GM19397 (cell line): ENCODE results near the gene GAS2L1.

Source experiments
- ATAC-seq: cut with Tn5 transposase; IDR thresholded peaks from one replicate; pipeline ENCODE4 v1.9.1; 2021; ENCODE audit warnings: mild to moderate bottlenecking, moderate library complexity; ENCODE audit not compliant: unreplicated experiment

GAS2L1 gene

GRCh38 chr22:29308791-29309262 is 2.4 kb downstream of the GAS2L1 start:
- ATAC-seq = no peak

DNA sequence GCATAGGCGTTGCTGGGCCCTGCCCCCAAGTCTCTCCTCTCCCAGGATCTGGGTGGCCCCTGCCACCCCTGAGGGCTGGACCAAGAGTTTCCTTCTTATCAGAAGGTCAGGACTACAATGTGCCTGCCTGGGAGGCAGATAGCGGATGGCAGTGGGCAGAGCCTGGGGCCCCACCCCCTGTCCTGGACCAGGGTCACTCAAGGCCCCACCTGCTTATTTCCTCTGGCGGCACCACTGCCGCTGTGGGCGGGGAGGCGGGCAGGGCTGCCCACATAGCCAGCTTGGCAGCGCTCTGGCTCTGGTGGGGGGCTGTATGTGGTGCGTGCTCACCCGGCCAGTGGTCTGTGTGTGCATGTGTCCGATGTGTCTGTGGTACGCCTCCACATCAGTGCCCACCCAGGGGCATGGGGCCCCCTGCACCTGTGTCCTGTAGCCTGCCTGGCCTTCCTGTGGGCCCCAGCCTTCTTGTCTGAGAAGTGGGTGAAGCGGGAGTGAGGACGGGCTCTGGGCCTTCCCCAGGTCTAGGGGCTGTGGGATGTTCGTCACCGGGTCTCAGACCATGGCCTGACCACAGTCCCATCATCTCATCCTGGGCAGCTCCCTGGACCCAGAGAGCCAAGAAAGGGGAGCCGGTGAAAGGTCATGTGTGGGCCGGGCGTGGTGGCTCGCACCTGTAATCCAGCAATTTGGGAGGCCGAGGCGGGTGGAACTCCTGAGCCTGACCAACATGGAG is 3.0 kb downstream of the GAS2L1 start:
- no peak for ATAC-seq

GRCh38 chr22:29310065-29310862 is 3.8 kb downstream of the GAS2L1 start:
- no peak for ATAC-seq

- ATAC-seq = no peak
These were observed 4.5 kb downstream of the GAS2L1 start for GRCh38 chr22:29310863-29311339.

DNA sequence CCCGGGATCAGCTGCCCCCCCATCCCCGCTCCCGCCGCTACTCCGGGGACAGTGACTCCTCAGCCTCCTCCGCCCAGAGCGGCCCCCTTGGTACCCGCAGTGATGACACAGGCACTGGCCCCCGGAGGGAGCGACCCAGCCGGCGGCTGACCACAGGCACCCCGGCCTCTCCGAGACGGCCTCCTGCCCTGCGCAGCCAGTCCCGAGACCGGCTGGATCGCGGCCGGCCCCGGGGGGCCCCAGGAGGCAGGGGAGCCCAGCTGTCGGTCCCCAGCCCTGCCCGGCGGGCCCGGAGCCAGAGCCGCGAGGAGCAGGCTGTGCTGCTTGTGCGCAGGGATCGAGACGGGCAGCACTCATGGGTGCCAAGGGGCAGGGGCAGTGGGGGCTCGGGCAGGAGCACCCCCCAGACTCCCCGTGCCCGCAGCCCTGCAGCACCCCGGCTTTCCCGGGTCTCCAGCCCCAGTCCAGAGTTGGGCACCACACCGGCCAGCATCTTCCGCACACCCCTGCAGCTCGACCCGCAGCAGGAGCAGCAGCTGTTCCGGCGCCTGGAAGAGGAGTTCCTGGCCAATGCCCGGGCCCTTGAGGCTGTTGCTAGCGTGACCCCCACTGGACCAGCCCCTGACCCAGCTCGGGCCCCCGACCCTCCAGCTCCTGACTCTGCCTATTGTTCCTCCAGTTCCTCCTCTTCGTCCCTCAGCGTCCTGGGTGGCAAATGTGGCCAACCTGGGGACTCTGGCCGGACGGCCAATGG is 5.2 kb downstream of the GAS2L1 start:
- ATAC-seq = no peak

DNA sequence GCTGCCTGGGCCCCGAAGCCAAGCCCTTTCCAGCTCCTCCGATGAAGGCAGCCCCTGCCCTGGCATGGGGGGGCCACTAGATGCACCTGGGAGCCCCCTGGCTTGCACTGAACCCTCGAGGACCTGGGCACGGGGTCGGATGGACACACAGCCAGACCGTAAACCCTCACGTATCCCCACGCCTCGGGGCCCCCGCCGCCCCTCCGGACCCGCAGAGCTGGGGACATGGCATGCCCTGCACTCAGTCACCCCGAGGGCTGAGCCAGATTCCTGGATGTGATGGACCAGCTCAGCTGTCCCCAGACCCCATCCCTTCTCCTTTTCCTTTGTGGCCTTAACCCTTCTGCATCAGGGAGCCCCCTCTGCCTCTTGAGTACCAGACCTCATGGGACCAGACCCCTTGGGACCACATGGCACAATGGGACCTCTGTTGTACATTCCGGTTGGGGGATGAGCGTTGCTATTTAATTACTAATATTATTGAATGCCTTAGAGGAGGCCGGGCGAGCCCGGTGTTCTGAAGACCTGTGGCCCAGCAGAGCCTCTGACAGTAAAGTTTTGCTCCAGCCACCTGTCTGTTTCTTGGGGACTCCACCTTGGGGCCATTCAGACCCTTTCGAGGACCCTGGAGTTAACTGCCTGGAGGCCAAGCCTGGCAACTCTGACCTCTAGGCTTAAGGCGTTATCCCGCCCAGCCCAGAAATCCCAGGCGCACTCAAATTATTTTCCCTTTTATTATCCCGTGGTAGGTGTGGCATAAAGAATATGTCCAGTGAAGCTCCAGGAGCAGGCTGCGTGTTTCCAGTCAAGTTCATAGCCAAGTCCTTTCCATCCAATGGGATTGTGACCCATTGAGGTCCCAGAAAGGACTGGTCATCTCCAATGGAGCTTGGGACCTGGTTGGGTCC is 6.0 kb downstream of the GAS2L1 start:
- no peak for ATAC-seq

DNA sequence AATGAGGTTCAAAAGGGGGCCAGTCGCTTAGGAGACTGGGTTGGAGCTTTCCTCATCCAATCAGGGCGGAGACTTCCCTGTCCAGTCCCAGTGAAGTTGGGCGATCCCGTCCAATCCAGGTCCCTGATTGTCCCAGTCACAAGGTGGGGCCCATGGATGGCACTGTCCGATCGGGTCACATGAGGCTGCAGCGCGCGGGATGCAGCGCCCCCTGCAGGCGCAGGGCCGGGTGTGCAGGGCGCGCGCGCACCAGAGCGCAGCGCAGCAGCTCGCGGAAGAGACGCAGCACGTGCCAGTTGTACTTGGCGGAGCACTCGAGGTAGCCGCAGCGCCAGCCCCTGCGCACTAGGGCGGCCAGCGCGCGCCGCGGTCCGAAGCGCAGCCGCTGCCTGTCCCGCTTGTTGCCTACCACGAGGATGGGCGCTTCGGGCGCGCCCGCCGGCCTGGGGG is 6.7 kb downstream of the GAS2L1 start:
- ATAC-seq = no peak

DNA sequence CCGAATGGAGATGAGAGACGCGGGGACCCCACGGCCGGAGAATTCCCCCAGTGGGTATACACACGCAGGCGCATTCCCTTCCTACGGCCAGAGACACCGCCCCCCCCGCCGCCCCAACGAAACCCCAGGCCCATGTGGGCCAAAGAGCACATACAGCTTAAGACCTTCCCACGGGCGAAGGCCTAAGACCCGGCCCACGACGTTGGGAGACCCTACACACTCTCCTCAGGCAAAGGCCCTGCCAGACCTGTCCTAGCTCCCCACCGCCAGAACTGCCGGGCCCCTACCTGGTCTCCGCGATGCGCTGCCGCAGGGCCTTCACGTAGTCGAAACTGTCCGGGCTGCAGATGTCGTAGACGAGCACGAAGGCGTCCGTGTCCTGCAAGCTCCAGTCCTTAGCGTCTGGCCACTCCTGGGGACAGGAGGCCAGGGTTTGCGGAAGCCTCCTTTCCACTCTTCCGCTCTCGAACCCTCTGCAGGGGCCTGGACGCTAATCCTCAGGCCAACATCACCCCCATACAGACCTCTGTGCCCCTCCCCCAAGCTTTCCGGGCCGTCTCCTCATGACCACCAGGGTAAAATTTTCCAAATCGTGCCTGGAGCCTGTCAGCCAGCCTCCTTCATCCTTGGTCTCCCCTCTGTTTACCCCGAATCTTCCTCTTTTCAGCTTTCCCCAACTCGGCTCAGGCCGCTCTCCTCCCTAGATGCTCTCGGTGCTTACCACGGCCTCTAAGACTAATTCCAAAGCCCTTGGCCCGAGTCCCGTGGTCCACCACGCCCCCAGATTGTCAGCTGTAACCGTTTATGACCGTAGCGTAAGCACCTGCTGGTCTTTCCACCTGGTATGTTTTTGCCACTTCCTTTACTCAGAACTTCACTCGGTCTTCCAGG is 7.4 kb downstream of the GAS2L1 start:
- no peak for ATAC-seq

GRCh38 chr22:29314537-29315285 is 8.3 kb downstream of the GAS2L1 start:
- ATAC-seq = no peak

- ATAC-seq = no peak
These were observed 9.1 kb downstream of the GAS2L1 start, which contains the start of gene RASL10A for GRCh38 chr22:29315286-29316140. Gene RASL10A (minus strand): TSS chr22:29315697. CDS start chr22:29315246, 451 bp downstream.

- no peak for ATAC-seq
These were observed 9.8 kb downstream of the GAS2L1 start for GRCh38 chr22:29316141-29316828.

DNA sequence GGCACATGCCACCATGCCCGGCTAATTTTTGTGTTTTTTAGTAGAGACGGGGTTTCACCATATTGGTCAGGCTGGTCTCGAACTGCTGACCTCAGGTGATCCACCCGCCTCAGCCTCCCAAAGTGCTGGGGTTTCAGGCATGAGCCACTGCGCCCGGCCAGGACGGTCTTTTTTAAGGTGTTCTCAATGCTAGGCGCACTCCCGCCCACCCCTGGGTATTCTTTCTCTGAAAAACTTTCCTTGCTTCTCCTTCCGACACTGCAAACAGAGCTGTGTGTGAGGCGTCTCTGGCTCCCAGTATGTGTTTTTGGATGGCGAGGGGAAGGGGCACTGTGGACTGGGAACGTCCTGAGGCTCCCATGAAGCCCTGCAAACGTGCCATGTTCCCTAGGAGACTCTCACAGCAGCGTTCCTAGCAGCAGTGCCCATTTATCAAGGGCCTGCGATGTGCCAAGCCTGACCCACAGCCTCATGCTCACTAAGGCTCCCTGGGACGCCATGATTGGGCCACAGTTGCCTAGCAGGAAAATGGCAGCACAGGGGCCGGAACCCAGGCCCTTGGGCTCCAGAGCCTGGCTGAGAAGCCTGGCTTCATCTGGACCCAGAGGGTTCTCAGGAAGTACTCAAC is 11.5 kb downstream of the GAS2L1 start:
- no peak for ATAC-seq

DNA sequence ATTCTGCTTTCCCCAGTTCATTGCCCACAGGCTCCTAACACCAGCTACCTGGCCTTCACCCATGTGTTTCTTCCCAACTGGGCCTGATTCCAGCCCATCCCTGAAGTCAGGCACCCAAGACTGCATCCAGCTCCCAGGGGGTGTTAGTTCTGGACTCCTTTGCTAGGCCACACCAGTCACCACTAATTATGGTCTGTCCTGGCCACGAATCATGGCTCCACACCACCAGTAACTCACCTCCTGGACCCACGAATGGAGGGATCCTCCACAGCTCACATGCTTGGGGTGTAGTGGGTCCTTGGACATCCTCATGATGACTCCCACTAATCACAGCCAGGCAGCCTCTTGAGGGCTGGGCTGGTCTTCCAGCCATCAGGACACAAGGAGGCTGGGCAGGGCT is 12.6 kb downstream of the GAS2L1 start:
- ATAC-seq = no peak

DNA sequence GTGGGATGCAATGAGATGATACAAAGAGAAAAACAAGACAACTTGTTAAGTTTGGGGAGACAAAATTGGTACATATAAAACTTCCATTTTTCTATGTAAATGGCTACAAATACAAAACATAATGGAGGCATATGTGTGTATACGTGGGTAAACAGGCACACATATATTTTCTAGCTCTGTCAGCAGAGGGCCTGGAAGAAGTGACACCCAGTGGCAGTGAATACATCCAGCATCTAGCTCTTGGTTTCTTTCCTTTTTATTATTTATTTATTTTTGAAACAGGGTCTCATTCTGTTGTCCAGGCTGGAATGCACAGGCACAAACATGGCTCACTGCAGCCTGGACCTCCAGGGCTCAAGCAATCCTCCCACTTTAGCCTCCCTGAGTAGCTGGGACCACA is 14.1 kb downstream of the GAS2L1 start:
- no peak for ATAC-seq

- no peak for ATAC-seq
These were observed 17.2 kb downstream of the GAS2L1 start for GRCh38 chr22:29323641-29324040.

DNA sequence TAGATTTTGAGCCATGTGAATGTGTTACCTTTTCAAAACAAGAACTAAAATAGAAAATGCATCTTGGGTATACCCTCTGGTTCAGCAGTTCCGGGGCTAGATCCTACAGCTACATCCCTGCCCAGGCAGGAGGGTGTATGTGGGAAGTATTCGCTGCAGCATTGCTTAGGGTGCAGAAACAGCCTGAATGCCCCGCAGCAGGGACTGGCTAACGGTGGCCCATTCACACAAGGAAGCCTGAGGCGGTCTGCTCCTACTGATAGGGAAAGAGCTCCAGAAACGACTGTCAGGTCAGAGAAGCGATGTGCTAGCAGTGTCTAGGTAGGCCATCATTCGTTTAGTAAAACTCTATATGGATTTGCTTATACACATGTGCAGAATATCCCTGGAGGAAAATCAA is 18.9 kb downstream of the GAS2L1 start:
- ATAC-seq = no peak
